ENCODE results near the gene IPO8. TPM values are rescaled to one million over a fixed set of nuclear protein-coding genes. Genes with fewer than 3 reads are reported as not detected.

IPO8 gene
- total RNA-seq, 1 experiment from 2014 or later, result 48.0 TPM

DNA sequence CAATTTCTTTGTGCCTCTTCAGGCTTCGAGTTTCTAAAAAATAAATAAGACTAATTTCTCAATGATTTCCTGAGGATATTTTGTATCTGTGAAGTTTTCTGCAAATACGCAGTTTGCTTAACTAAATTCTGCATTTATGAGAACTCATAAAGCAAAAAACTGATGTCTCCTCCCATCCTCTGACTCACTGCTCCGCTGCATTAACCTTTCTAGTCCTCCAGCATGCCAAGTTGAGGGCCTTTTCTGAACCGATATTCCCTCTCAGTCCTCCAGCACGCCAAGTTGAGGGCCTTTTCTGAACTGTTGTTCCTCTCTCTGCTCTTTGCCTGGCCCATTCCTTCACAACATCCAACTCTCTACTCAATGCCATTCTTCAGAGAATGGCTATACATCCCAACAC, 3.2 kb downstream of the IPO8 start:
- no peak overlapping the region for H2BK20ac ChIP-seq (ENCODE audit: low read depth, low read length, poor library complexity, severe bottlenecking)
- no peaks in the 10 kb centered on the region for H3K79me1 ChIP-seq (ENCODE audit: insufficient read depth, low read depth, low read length, poor library complexity, severe bottlenecking)
- no peak overlapping the region for H3T11ph ChIP-seq (ENCODE audit: low read length)
- H3K27me3 ChIP-seq (ENCODE audit: insufficient read depth, low read length), result no peaks in the 10 kb centered on the region
- no peak overlapping the region for H3K4ac ChIP-seq (ENCODE audit: low read depth, low read length)
- H3K9me3 Mint-ChIP-seq, result no peaks in the 10 kb centered on the region
- H2BK5ac ChIP-seq (ENCODE audit: insufficient read length, low read length), result no peak overlapping the region
- H2BK120ac ChIP-seq (ENCODE audit: low read depth, low read length, poor library complexity, severe bottlenecking), result no peak overlapping the region
- H2BK12ac ChIP-seq (ENCODE audit: insufficient read length, low read depth, low read length), result no peak overlapping the region
- no peak overlapping the region for H2AK5ac ChIP-seq (ENCODE audit: insufficient read length, low read length)
- no peaks in the 10 kb centered on the region for H3K9me3 ChIP-seq (ENCODE audit: control insufficient read depth, low read depth, low read length)
- H3K4me3 Mint-ChIP-seq, result no peak overlapping the region
- no peaks in the 10 kb centered on the region for H3K36me3 Mint-ChIP-seq (ENCODE audit: insufficient read depth in 1 of 3, low read depth in 3 of 3)
- no peak overlapping the region for H3K56ac ChIP-seq (ENCODE audit: insufficient read length, low read depth, low read length)
- H3K4me2 ChIP-seq (ENCODE audit: insufficient read depth, insufficient read length, low read length), result no peak overlapping the region
- no peak overlapping the region for H4K5ac ChIP-seq (ENCODE audit: insufficient read length, low read depth, low read length)
- H4K8ac ChIP-seq (replicated peaks; ENCODE audit: insufficient read length, low read depth, low read length), result no peak overlapping the region
- H3K14ac ChIP-seq (ENCODE audit: insufficient read depth, low read length), result no peak overlapping the region
- H3K4me1 Mint-ChIP-seq, result peaks cover 30 to 32% of the 10 kb centered on the region in 2 experiments
- no peaks in the 10 kb centered on the region for H3K4me1 ChIP-seq (ENCODE audit: insufficient read depth, low read length)
- WGBS (ENCODE audit: extremely low coverage, insufficient read length, low lambda C conversion rate), result no CpG with 5 or more reads among the region's 5 CpGs
- H3K27ac ChIP-seq (ENCODE audit: insufficient read length, low read depth, low read length), result no peak overlapping the region
- TF ChIP-seq, protein P1, sequence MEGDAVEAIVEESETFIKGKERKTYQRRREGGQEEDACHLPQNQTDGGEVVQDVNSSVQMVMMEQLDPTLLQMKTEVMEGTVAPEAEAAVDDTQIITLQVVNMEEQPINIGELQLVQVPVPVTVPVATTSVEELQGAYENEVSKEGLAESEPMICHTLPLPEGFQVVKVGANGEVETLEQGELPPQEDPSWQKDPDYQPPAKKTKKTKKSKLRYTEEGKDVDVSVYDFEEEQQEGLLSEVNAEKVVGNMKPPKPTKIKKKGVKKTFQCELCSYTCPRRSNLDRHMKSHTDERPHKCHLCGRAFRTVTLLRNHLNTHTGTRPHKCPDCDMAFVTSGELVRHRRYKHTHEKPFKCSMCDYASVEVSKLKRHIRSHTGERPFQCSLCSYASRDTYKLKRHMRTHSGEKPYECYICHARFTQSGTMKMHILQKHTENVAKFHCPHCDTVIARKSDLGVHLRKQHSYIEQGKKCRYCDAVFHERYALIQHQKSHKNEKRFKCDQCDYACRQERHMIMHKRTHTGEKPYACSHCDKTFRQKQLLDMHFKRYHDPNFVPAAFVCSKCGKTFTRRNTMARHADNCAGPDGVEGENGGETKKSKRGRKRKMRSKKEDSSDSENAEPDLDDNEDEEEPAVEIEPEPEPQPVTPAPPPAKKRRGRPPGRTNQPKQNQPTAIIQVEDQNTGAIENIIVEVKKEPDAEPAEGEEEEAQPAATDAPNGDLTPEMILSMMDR (conservative IDR thresholded peaks at IDR 0.05), result no peak
- H3K23me2 ChIP-seq (ENCODE audit: insufficient read length, low read depth, low read length, poor library complexity, severe bottlenecking), result peaks cover 10% of the 10 kb centered on the region
- peaks cover 2% of the 10 kb centered on the region; the same call in 1 of the 2 replicates for H3K79me2 ChIP-seq (ENCODE audit: insufficient read depth, low read length)
- H3K27me3 Mint-ChIP-seq (ENCODE audit: low read depth), result no peaks in the 10 kb centered on the region
- no peak overlapping the region for H2BK15ac ChIP-seq (ENCODE audit: low read depth, low read length)
- peak overlapping the region in 1 of 3 experiments; percentile 15; a peak in 2 of 7 replicates for H3K27ac Mint-ChIP-seq
- no peak overlapping the region for H4K91ac ChIP-seq (ENCODE audit: insufficient read length, low read depth, low read length)
- H4K20me1 ChIP-seq (ENCODE audit: control insufficient read depth, insufficient read depth, insufficient read length), result no peaks in the 10 kb centered on the region
- DNase-seq, result no peak
- H3K9ac ChIP-seq (ENCODE audit: extremely low read depth, insufficient read length, low read length), result no peak overlapping the region
- H2AFZ ChIP-seq (ENCODE audit: low read length), result no peak overlapping the region
- no peak overlapping the region for H3K18ac ChIP-seq (ENCODE audit: insufficient read length, low read depth, low read length)
- no peak overlapping the region for H3K23ac ChIP-seq (ENCODE audit: insufficient read length, low read depth, low read length)

All from H9 (cell line).